HuH-7.5 (cell line): Measurements from ENCODE around the gene CDK6.
A peak's percentile ranks its signal among the peaks of the same experiment; 100 is the strongest.

Experiments
- DNase-seq: peaks from one replicate; pipeline ENCODE4 v3.0.0; 2011; ENCODE audit warnings: low spot score

Gene CDK6

GRCh38 chr7:92826258-92826938, 10.0 kb downstream of the CDK6 start:
- DNase-seq = no peak

- DNase-seq = no peak
These were observed 11.4 kb downstream of the CDK6 start for GRCh38 chr7:92824901-92825480.

DNA sequence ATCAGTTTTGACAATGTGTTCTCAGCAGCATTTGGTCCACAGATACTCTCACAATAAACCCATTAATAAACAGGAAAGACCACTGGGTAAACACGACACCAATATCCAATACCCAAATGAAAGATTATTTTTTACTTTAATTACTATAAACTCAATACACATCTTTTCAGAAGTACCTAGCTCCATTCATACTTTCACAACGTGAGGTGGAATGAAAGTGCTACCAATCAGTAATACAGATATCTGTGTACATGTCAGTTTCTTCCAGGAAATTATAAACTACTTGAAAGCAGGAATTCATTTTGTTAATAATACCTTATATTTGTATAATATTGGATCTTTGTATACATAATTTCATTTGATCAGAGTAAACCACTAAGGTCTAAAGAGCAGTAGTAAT, 11.9 kb downstream of the CDK6 start:
- DNase-seq = no peak

DNA sequence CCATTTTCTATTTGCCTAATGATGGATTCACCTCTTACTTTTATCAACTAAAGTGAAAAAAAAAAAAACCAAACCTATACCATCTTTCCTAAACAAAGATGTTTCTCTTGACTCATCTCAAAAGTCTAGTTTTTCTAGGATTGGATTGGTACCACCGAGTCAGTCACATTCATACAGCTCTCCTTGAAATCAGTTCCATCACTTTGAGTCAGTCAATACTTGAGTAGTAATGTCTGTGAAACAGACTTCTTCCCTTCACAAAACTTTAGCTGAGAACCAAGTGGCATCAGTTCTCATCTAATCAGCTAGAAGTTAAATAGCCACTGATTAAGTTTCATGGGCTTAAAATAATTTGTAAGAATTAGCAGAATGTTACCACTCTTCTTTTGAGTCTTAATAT, 13.3 kb downstream of the CDK6 start:
- DNase-seq = no peak

DNA sequence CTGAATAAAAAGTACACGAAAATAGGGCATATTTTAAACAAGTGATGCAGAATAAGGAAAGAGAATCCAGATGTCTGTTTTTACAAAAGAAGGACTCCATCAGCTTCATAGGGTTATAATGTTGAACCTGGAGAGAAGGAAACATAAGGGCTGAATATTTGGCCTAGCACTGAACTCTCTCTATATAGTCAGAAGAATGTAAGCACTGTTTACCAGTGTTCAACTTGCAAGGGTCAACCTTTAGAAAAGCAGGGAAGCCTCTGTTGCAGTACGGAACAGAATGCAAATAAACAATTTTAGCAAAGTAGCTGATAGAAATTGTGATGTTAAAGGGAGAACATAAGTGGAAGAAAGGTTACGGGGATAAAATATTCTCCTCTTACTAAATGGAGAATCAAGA, 16.2 kb downstream of the CDK6 start:
- no peak for DNase-seq

DNA sequence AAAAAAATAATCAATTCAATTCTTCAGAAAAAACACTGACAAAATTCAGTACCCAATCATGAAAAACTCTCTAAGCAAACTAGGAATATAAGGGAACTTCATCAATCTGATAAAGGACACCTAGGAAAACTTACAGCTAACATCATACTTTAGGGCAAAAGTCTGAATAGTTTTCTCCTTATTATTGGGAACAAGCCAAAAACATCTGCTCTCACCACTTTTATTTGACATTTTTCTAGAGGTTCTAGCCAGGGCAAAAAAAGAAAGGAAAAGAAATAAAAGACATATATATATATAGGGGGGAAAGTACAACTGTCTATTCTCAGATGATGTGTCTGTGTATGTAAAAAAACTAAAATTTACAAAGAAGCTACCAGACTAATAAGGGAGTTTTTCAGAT, 19.0 kb downstream of the CDK6 start:
- DNase-seq = no peak

DNA sequence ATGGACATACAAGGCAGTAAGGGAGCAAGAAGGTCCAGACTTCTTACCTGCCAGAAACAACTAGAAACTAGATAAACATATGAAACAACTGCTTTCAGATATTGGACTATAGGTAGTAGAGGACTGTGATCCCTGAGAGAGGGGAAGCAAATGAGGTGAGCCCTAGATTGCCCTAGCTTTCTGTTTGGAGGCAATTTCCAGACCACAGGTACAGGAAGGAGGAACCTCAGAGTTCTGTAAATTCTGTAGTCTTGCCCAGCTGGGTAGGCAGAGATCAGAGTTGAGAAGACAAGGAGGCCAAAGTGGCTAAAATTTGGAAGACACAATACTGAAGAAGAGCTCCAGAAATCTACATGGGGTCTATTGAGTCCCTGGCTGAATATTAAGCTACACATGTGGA, 21.0 kb downstream of the CDK6 start:
- no peak for DNase-seq

- DNase-seq = no peak
These were observed 22.9 kb downstream of the CDK6 start for GRCh38 chr7:92813390-92814024.

DNA sequence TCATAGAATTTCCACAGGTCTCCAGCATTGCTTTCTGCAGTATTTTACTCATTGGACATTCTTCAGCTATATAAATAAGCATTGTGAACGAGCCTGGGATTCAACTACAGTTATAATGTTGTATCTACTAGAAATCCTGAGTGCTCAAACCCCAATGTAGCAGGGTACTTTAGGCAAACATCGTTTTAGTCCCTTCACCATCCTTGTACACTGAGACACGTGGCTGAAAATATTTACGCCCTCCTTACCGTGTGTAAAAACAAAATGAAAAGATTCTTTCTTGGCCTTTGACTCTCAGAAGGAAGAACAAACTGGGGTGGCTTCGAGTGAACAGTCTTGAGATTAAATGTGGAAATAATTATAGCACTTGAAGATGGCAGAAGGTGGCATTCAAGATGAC, 25.2 kb downstream of the CDK6 start:
- no peak for DNase-seq

DNA sequence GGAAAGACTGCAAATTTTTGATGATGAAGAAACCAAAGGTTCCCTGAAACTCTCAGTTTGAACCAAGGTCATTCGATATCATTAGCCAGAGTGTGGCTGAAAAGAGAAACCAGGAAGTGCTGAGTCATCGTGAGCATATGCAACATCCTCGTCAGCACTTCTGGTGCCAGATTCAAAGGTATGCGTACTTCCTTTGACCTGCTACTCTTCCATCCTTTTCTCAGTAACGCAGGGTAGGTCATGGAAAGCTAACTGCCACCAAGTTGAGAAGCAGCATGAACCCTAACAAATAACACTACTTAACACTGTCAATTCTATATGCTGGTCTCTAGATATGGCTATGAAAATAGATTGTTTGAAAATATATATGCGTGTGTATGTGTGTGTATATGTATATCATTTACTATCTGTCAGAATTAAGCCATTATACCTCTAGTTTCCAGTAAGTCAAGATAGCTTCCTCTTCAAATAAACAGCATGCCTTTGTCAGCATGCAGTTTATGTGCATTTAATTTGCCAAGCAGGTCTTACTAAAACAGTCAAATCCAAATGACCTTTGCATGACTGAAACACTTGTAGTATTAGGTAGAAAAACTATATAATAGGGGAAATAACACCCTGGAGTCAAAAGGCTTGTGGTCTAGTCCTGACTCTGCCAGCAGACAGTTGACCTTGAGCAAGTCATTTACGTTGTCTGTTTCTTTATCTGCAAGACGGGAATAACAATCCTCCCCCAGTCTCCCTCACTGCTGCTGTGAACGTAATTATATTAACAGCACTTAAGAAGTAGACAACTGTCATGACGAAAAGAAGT, 26.4 kb downstream of the CDK6 start:
- peak; percentile 4 for DNase-seq

DNA sequence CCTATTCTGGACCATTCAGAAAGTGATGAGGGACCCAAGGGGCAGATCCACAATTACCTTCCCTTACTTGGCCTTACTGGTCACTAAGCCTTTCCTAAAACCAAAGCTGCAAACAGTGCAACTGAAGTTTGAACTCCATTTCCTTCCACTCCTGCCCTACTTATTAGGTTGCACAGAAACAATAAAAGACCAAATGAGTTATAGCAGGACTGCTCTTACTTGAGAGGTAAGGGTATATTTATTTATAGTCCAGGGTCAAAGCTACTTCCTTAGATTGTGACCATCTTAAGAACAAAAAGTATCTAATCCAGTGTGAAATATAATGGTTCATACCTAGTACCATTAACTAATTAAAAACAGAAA, 27.0 kb downstream of the CDK6 start:
- DNase-seq = no peak

- no peak for DNase-seq
These were observed 27.7 kb downstream of the CDK6 start for GRCh38 chr7:92808635-92809034.

- no peak for DNase-seq
These were observed 28.4 kb downstream of the CDK6 start for GRCh38 chr7:92808006-92808405.

DNA sequence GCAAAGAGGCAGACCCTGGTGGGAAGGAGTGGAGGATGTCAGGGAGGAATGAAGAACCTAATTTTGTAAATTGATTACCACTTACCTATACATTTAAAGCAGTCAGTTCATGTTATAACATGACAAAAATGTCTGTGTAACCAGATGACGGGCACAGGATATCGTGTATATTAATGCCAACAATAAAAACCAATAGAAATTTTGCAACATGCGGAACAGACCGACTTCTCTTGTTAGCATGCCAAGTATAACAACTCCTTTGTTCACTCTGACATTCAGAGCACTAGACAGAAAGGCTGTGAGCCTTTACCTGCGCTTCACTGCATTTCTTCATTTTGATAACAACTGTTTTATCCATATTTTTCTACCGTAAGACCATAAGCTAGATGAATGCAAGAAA, 29.9 kb downstream of the CDK6 start:
- no peak for DNase-seq

DNA sequence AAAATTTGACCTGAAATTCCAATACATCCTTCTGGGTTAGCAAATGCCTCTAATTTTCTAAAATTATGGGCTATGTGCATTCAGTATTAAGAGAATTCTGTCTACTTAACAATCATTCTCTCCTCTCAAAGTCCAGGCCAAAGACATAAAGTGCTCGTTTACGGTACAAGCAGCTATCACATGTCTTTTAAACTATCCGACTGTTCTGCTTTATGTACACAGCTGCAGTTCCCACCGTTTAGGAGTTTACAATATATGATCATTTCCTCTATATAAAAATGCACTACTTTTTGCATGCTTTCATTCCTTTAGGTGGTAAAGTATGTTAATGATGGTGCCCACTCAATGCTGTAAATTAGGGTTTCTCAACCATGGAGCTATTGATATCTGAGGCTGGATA, 34.0 kb downstream of the CDK6 start:
- DNase-seq = no peak

DNA sequence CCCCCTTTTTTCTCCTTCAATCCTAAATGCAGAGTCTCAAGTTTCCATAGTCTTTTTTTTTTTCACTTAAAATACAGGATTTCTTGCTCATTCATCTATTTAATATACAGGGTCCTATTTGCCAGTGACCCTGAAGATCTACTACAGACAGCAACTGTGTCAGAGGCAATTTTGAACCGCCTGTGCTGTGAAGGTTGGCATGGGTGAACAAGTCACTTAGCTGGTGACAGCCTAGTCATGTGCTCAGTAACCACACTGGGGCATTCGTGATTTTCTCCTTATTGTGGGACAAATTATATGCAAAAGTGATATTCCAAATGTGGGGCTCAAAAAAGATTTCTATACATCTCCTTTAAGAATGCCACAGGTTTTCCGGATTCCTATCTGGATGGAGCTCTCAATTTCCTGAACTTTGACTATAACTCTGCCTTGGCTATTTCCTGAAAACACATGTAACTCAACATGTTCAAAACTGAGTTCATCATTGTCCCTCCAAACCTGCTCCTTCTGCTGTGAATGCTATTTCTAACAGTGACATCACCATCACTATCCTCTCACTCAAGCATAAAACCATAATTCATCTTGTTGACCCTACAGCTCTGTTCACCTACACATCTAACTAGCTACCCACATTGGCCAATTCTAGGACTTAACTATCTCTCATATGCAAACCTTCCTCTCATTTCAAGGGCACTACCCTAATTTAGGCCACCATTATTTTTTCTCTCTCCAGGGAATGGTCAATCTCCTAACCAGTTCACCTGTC, 36.7 kb downstream of the CDK6 start:
- no peak for DNase-seq

DNA sequence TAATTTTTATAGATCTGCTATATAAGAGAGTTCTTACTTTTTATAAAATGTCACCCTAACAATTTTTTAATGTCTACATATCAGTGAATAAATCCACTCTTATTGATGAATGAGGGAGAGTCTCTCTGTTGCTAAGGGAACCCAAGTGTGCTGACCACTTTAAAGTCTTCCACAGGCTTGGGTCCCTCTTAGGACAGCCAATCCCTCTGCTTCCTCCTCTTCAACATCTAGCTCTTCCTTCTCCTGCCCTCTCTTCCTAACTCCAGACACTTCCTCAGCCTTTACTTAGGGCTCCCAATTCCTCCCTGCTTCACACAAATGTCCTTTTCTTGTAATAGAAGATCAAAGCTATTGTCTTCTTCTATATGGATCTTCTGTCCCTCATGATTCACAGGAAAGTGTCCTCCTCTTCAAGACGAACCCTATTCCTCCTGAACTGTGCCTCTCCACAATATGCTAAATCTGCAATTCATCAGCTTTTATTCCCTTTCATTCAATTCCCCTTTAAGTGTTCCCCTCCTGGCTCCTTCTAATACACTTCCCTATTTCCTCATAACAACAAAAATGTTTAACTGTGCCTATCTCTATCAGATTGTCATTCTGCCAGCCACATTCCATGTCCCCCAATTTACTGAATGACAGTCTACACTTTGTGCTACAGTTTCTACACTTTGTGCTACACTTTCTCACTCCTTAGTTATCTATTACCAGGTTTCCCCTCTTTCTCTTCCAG, 37.7 kb downstream of the CDK6 start:
- DNase-seq = no peak

DNA sequence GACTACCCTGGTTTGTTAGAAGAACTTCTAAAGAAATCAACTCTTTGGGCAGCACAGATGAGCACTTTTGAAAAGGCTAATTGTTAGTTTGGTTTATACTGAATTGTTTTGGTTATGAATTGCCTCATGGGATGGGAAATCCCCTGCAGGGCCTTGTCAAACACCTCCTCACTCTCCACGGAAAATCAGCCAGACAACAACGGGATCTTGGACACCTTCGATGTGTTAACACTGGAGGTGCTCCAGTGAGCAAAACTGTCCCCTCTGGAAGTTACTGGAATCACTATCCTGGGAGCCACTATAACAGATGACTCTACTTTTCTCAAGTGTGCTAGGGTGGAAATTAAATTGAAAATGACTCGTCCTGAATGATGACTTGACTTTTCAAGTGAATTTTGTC, 38.7 kb downstream of the CDK6 start:
- DNase-seq = no peak

- no peak for DNase-seq
These were observed 39.1 kb downstream of the CDK6 start for GRCh38 chr7:92797284-92797683.

DNA sequence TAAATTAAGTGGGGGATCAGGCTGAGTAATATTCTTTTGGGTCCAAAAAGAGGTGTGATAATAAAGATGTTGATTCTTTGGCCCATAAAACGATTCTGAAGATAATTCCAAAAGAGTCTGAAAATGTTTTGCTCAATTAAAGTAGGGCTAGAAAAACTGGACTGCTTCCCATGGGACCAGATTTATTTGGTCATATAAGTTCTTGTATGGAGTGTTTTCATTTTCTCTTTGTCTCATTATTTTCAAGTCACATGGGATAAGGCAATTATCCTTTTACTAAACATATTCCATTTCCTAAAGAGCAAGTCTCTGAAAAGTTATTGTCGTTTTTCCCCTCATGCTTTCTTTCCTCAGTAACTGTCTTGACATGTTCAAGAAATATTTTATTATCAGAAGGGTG, 41.5 kb downstream of the CDK6 start:
- DNase-seq = no peak

GRCh38 chr7:92794391-92794790, 42.0 kb downstream of the CDK6 start:
- DNase-seq = no peak
